OCI-LY7 (cell line): Measurements from ENCODE around the gene PLD2. TPM values are rescaled to one million over a fixed set of nuclear protein-coding genes. Genes with fewer than 3 reads are reported as not detected.

Experiments
- BruUV-seq: library from RNA; stranded (reverse); fragments of 400-500 nt; replicated peaks from 2 replicates; lab custom pipeline; 2021; lab: Mats Ljungman, UMichigan
- CTCF ChIA-PET: fragments of 300-600 bp; sonication (Branson Sonifier 250); formaldehyde crosslinking; loops from one replicate; lab custom pipeline; 2022; ENCODE audit warnings: antibody characterized with exemption; ENCODE audit not compliant: unreplicated experiment; lab: Charles Lee
- POLR2A ChIA-PET: fragments of 300-600 bp; sonication (Branson Sonifier 250); formaldehyde crosslinking; loops from one replicate; lab custom pipeline; 2022; ENCODE audit warnings: antibody characterized with exemption; lab: Charles Lee
- DNase-seq: peaks from one replicate; pipeline ENCODE4 v3.0.0-alpha.2; 2015; ENCODE audit warnings: low spot score
- H2AFZ ChIP-seq: fragments of 200-600 bp; sonication (generic), shearing (Covaris generic); 2 replicates; pipeline ENCODE4 v1.6.1; 2014; ENCODE audit warnings: mild to moderate bottlenecking, antibody characterized with exemption, low read length, moderate library complexity
- H3K27ac ChIP-seq: fragments of 200-600 bp; sonication (generic); 2 replicates; pipeline ENCODE4 v1.5.1; 2014; ENCODE audit warnings: mixed run types, low read depth, mild to moderate bottlenecking, moderate library complexity, low read length, inconsistent platforms; ENCODE audit not compliant: poor library complexity, severe bottlenecking
- H3K36me3 ChIP-seq: fragments of 200-600 bp; sonication (generic); 2 replicates; pipeline ENCODE4 v1.6.1; 2014; ENCODE audit warnings: mild to moderate bottlenecking, antibody characterized with exemption, low read length, moderate library complexity, mixed read lengths; ENCODE audit not compliant: insufficient read depth
- H3K4me1 ChIP-seq: fragments of 200-600 bp; sonication (generic); 2 replicates; pipeline ENCODE4 v1.5.1; 2014; ENCODE audit warnings: mild to moderate bottlenecking, low read length; ENCODE audit not compliant: insufficient read depth, poor library complexity, severe bottlenecking
- H3K4me2 ChIP-seq: fragments of 200-600 bp; sonication (generic); 2 replicates; pipeline ENCODE4 v1.6.1; 2014; ENCODE audit warnings: mild to moderate bottlenecking, low read length
- H3K4me3 ChIP-seq: fragments of 200-600 bp; sonication (generic); 2 replicates; pipeline ENCODE4 v1.5.1; 2014; ENCODE audit warnings: mild to moderate bottlenecking, low read depth, low read length; ENCODE audit not compliant: poor library complexity, severe bottlenecking
- H3K79me2 ChIP-seq: fragments of 200-600 bp; sonication (generic); 2 replicates; pipeline ENCODE4 v1.6.1; 2016; ENCODE audit warnings: low read depth, mild to moderate bottlenecking, low read length, moderate library complexity, mixed read lengths; ENCODE audit not compliant: insufficient read depth
- H3K9me2 ChIP-seq: fragments of 200-600 bp; sonication (generic); 2 replicates; pipeline ENCODE4 v1.6.1; 2016; ENCODE audit warnings: mild to moderate bottlenecking, low read length, mixed read lengths; ENCODE audit not compliant: insufficient read depth
- H3K9me3 ChIP-seq: fragments of 200-600 bp; sonication (generic); 2 replicates; pipeline ENCODE4 v1.6.1; 2014; ENCODE audit warnings: mild to moderate bottlenecking, mixed run types, low read length, mixed read lengths
- H4K20me1 ChIP-seq: fragments of 200-600 bp; sonication (generic); 2 replicates; pipeline ENCODE4 v1.6.1; 2014; ENCODE audit warnings: mild to moderate bottlenecking, antibody characterized with exemption, low read length, moderate library complexity, mixed read lengths; ENCODE audit not compliant: insufficient read depth
- EZH2phosphoT487 ChIP-seq: fragments of 200-600 bp; sonication (generic); IDR thresholded peaks from 2 replicates; pipeline ENCODE4 v1.6.1; 2018; ENCODE audit warnings: low read depth, borderline replicate concordance, mild to moderate bottlenecking, mixed run types, antibody characterized with exemption, low read length, moderate library complexity, mixed read lengths
- intact Hi-C: fragments of 100-400 bp; cut with micrococcal nuclease; formaldehyde crosslinking; loops from one replicate; pipeline ENCODE4 v1.10.0; 2022; ENCODE audit not compliant: unreplicated experiment
- total RNA-seq, 2 experiments: library from RNA; depleted of rRNA in 1 of 2; stranded (reverse); fragments of >200 nt in 1 of 2; shearing (Covaris generic) in 1 of 2; gene quantifications; 2 replicates each; pipeline ENCODE4 v1.2.3, GENCODE V29; 2014 to 2022
- TF ChIP-seq, protein P1 (sequence below): fragments of 200-600 bp; sonication (generic); conservative IDR thresholded peaks from 2 replicates; pipeline ENCODE4 v1.5.1; 2014; ENCODE audit warnings: mild to moderate bottlenecking, antibody characterized with exemption, low read length, moderate library complexity, mixed read lengths

The PLD2 gene
- total RNA-seq, 2 experiments from 2014 or later, result 10.2 to 13.5 TPM

DNA sequence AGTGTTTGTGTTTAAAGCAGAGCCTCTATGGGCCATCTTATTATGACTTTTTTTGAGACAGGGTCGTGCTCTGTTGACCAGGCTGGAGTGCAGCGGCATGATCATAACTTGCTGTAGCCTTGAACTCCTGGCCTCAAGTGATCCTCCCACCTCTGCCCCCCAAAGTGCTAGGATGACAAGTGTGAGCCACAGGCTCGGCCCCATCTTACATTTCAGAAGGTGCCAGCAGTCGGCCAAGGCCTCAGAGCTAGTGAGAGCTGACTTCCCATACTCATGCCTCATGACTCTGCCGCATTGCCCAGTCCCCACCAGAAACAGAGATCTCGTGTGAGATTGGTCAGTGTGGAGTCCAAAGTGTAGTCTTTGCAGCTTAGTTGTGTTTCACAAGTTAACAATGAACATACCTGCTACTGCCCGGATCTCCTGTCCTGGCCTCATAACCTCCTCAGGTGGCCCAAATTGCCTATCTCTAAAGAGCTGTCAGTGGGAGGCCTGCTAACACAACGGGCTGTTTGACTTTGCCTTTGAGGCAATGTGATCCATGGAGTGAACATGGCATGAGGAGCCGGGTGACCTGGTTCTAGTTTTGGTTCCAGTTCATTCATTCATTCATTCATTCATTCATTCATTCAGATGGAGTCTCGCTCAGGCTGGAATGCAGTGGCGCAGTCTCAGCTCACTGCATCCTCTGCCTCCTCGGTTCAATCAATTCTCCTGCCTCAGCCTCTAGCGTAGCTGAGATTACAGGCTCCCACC, 39.9 kb downstream of the PLD2 start:
- peaks cover 22% of the 10 kb centered on the region for H3K36me3 ChIP-seq
- no peaks in the 10 kb centered on the region for H3K4me1 ChIP-seq
- no TSS peak for BruUV-seq
- no peaks in the 10 kb centered on the region for H3K9me3 ChIP-seq
- intact Hi-C loops, result no loop called here
- POLR2A ChIA-PET, result no interaction called here
- no peak overlapping the region for H3K27ac ChIP-seq
- no peak for DNase-seq
- H3K79me2 ChIP-seq, result no peaks in the 10 kb centered on the region; the same call in 1 of the 2 replicates
- H2AFZ ChIP-seq, result no peak overlapping the region
- H3K4me2 ChIP-seq, result no peak overlapping the region
- no peaks in the 10 kb centered on the region for H3K9me2 ChIP-seq
- CTCF ChIA-PET, result no interaction called here
- no peak overlapping the region for H3K4me3 ChIP-seq
- H4K20me1 ChIP-seq, result 0 out of 2 replicates have a peak, but pooled peaks cover 5% of the 10 kb centered on the region
- TF ChIP-seq, protein P1, sequence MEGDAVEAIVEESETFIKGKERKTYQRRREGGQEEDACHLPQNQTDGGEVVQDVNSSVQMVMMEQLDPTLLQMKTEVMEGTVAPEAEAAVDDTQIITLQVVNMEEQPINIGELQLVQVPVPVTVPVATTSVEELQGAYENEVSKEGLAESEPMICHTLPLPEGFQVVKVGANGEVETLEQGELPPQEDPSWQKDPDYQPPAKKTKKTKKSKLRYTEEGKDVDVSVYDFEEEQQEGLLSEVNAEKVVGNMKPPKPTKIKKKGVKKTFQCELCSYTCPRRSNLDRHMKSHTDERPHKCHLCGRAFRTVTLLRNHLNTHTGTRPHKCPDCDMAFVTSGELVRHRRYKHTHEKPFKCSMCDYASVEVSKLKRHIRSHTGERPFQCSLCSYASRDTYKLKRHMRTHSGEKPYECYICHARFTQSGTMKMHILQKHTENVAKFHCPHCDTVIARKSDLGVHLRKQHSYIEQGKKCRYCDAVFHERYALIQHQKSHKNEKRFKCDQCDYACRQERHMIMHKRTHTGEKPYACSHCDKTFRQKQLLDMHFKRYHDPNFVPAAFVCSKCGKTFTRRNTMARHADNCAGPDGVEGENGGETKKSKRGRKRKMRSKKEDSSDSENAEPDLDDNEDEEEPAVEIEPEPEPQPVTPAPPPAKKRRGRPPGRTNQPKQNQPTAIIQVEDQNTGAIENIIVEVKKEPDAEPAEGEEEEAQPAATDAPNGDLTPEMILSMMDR, result no peak
- TF ChIP-seq EZH2phosphoT487, result no peak

DNA sequence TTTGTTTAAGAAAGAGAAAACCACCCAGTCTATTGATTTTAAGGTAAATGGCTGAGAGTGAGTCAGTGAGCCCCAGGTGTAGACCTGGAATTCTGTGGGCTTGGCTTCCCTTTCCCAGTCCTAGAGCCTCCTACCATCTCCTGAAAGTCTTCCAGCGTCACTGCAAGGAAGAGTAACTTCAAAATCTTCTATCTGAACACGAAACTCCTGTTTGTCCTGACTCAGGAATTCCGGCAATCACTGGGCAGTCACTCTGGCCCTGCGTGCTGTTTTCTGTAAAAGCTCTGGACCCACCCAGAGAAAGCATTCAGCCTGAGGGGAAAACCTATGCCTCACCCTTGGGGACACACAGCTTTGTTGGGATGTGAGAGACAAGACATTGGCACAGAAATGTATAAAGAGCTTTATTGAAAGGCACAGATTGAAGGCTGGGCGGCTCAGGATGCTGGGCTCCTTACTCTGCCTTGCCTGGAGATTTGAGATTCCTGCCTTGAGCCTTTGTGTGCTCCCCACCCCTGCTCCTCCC, 42.1 kb downstream of the PLD2 start:
- no peak overlapping the region for H2AFZ ChIP-seq
- H3K79me2 ChIP-seq, result no peaks in the 10 kb centered on the region
- DNase-seq, result no peak
- ChIA-PET CTCF (no interaction called here), POLR2A (no interaction called here)
- TF ChIP-seq, protein P1, result no peak
- TF ChIP-seq EZH2phosphoT487, result no peak
- no TSS peak for BruUV-seq
- H3K4me2 ChIP-seq, result no peak overlapping the region
- 0 out of 2 replicates have a peak, but pooled peaks cover 5% of the 10 kb centered on the region for H4K20me1 ChIP-seq
- no peak overlapping the region for H3K4me3 ChIP-seq
- H3K27ac ChIP-seq, result no peak overlapping the region
- H3K9me3 ChIP-seq, result no peaks in the 10 kb centered on the region
- intact Hi-C loops, result no loop called here
- H3K36me3 ChIP-seq, result peaks cover 22% of the 10 kb centered on the region
- no peaks in the 10 kb centered on the region for H3K9me2 ChIP-seq
- H3K4me1 ChIP-seq, result no peaks in the 10 kb centered on the region

DNA sequence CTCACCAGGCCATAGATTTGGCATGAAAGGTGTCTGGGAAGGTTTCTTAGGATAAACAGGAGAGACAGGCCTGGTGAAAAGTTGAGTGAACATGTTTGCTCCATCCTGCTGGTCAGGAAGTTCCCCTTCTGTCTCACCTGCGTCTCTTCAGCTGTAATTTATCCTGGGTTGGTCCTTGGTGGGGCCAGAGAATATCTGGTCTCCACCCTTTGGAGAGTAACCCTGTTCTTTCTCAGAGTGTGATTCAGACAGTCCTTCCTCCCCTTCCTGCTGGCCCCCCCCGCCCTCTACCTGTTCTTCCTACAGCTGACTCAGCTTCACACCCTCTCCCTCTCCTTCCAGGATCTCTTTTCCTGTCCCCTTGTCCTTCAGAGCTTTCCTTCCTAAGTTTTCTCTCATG, 43.3 kb downstream of the PLD2 start:
- intact Hi-C loops, result no loop called here
- H2AFZ ChIP-seq, result no peak overlapping the region
- TF ChIP-seq EZH2phosphoT487, result no peak
- TF ChIP-seq, protein P1, result no peak
- H3K79me2 ChIP-seq, result no peaks in the 10 kb centered on the region
- H3K4me3 ChIP-seq, result no peak overlapping the region
- H3K4me2 ChIP-seq, result no peak overlapping the region
- no peak for DNase-seq
- no peaks in the 10 kb centered on the region for H3K9me3 ChIP-seq
- H3K9me2 ChIP-seq, result no peaks in the 10 kb centered on the region
- H3K4me1 ChIP-seq, result no peaks in the 10 kb centered on the region
- CTCF ChIA-PET, result interaction anchor here (0.6 kb wide), 1 partner anchor 283 kb away, joined by 3 read pairs; no protein-coding TSS in a partner anchor
- no peak overlapping the region for H3K27ac ChIP-seq
- no TSS peak for BruUV-seq
- H4K20me1 ChIP-seq, result 0 out of 2 replicates have a peak, but pooled peaks cover 5% of the 10 kb centered on the region
- POLR2A ChIA-PET, result no interaction called here
- peaks cover 13% of the 10 kb centered on the region for H3K36me3 ChIP-seq
